ENCODE results near the gene ARMCX2.
A peak's percentile ranks its signal among the peaks of the same experiment; 100 is the strongest.

The ARMCX2 gene

GRCh38 chrX:101642093-101642492 lies 17.6 kb downstream of the ARMCX2 start:
- no peak for DNase-seq (ENCODE audit: insufficient read length, low spot score)
- FAIRE-seq: no peak
- TF ChIP-seq POLR2A (IDR thresholded peaks at IDR 0.05; ENCODE audit: low read depth, low read length): no peak

DNA sequence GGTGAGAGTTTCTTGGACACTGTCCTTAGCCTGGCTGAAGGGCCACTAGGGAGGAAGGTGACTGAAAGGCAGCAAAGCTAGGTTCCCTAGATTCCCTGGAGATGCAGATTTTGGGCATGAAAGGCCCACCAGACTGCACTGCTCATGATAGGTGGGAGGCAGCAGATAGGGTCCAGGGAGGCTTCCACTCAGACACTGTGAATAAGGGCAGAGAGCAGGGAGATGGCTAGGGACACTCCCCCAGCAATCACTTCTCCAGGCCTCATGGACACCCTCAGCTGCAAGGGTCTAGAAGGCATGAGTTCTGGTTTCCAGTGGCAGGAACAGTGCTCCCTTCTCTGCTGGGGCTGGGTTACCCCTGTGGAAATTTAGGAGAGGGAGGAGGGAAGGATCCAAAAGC lies 20.1 kb downstream of the ARMCX2 start:
- DNase-seq (ENCODE audit: insufficient read length, low spot score) (no peak), FAIRE-seq (no peak)
- no peak for TF ChIP-seq POLR2A (IDR thresholded peaks at IDR 0.05; ENCODE audit: low read depth, low read length)

GRCh38 chrX:101619364-101619763 lies 40.3 kb downstream of the ARMCX2 start:
- no peak for FAIRE-seq
- no peak for TF ChIP-seq POLR2A (IDR thresholded peaks at IDR 0.05; ENCODE audit: low read depth, low read length)
- no peak for DNase-seq (ENCODE audit: insufficient read length, low spot score)

- FAIRE-seq (no peak), DNase-seq (ENCODE audit: insufficient read length, low spot score) (peak; percentile 42)
- TF ChIP-seq POLR2A (IDR thresholded peaks at IDR 0.05; ENCODE audit: low read depth, low read length): peak; percentile 39; the same call in 1 of the 2 replicates
Measured at GRCh38 chrX:101617211-101618191, 42.1 kb downstream of the ARMCX2 start, which contains the start of gene ARMCX6. Gene ARMCX6, minus strand, starts transcription at chrX:101618000. Its CDS starts 1,380 bp downstream, at chrX:101616620.

- TF ChIP-seq POLR2A (IDR thresholded peaks at IDR 0.05; ENCODE audit: low read depth, low read length): no peak
- DNase-seq (ENCODE audit: insufficient read length, low spot score): no peak
- no peak for FAIRE-seq
Measured at GRCh38 chrX:101605728-101606127, 53.9 kb downstream of the ARMCX2 start.

Data from H54 (cell line).